Measurements from ENCODE around the gene ZNF414.

ZNF414 gene

GRCh38 chr19:8494158-8494557 is 19.8 kb downstream of the ZNF414 start:
- Histone ChIP-seq H3K79me2 (ENCODE audit: control insufficient read depth, insufficient read depth, low read length) (no peaks in the 10 kb centered on the region), H2AK5ac (ENCODE audit: low read length) (no peak overlapping the region), H3K18ac (ENCODE audit: low read length) (no peak overlapping the region), H3K27me3 (ENCODE audit: insufficient read depth, low read length, poor library complexity) (no peaks in the 10 kb centered on the region), H4K8ac (ENCODE audit: low read depth, low read length) (no peak overlapping the region), H3K9ac (ENCODE audit: low read length) (no peak overlapping the region), H4K5ac (ENCODE audit: low read length) (no peak overlapping the region), H3K23ac (ENCODE audit: low read length) (no peak overlapping the region), H3K36me3 (ENCODE audit: control insufficient read depth, insufficient read depth, low read length) (no peaks in the 10 kb centered on the region), H3K4me1 (ENCODE audit: control insufficient read depth, low read depth, low read length) (no peaks in the 10 kb centered on the region), H2BK120ac (ENCODE audit: low read depth, low read length) (no peak overlapping the region), H3K27ac (ENCODE audit: low read depth, low read length) (no peak overlapping the region), H2BK15ac (replicated peaks; ENCODE audit: low read depth) (no peak overlapping the region), H3K4me3 (ENCODE audit: low read length) (no peak overlapping the region), H3K4ac (ENCODE audit: low read depth, low read length) (no peak overlapping the region), H3K4me2 (ENCODE audit: low read length) (no peak overlapping the region), H2BK5ac (ENCODE audit: low read length) (no peak overlapping the region), H3K79me1 (ENCODE audit: low read length) (no peaks in the 10 kb centered on the region), H3K56ac (ENCODE audit: low read length) (no peak overlapping the region)
- DNase-seq, result no peak
- WGBS (ENCODE audit: extremely low coverage, insufficient coverage, low lambda C conversion rate), result no CpG with 5 or more reads among the region's 7 CpGs

DNA sequence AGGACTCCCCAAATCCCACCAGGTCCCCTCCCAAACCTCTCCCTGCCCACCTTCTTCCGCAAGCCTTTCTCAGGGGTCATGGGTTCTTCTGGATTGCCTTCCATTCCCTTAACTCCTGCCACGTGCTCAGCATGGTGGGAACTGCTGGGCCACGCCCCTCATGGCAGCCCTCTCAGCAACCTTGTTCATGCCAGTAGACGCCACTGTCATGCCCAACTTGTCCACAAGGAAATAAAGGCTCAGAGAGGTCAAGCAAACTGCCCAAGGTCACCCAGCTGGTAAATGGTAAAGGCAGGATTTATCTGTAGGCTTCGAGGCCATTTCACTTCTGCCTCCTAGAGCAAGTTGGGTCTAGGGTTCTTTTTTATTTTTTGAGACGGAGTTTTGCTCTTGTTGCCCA is 22.4 kb downstream of the ZNF414 start:
- Histone ChIP-seq H3K36me3 (ENCODE audit: control insufficient read depth, insufficient read depth, low read length) (peaks cover 12% of the 10 kb centered on the region), H4K5ac (ENCODE audit: low read length) (no peak overlapping the region), H3K4me1 (ENCODE audit: control insufficient read depth, low read depth, low read length) (no peaks in the 10 kb centered on the region), H3K4ac (ENCODE audit: low read depth, low read length) (no peak overlapping the region), H3K4me2 (ENCODE audit: low read length) (no peak overlapping the region), H2BK5ac (ENCODE audit: low read length) (no peak overlapping the region), H3K9ac (ENCODE audit: low read length) (no peak overlapping the region), H3K27ac (ENCODE audit: low read depth, low read length) (no peak overlapping the region), H3K79me2 (ENCODE audit: control insufficient read depth, insufficient read depth, low read length) (no peaks in the 10 kb centered on the region), H3K56ac (ENCODE audit: low read length) (no peak overlapping the region), H2BK120ac (ENCODE audit: low read depth, low read length) (no peak overlapping the region), H3K18ac (ENCODE audit: low read length) (no peak overlapping the region), H3K4me3 (ENCODE audit: low read length) (no peak overlapping the region), H3K23ac (ENCODE audit: low read length) (no peak overlapping the region), H3K79me1 (ENCODE audit: low read length) (no peaks in the 10 kb centered on the region), H4K8ac (ENCODE audit: low read depth, low read length) (no peak overlapping the region), H3K27me3 (ENCODE audit: insufficient read depth, low read length, poor library complexity) (no peaks in the 10 kb centered on the region), H2AK5ac (ENCODE audit: low read length) (no peak overlapping the region), H2BK15ac (replicated peaks; ENCODE audit: low read depth) (no peak overlapping the region)
- no CpG with 5 or more reads among the region's 6 CpGs for WGBS (ENCODE audit: extremely low coverage, insufficient coverage, low lambda C conversion rate)
- peak; percentile 60 for DNase-seq

GRCh38 chr19:8490873-8491272 is 23.1 kb downstream of the ZNF414 start:
- Histone ChIP-seq H3K18ac (ENCODE audit: low read length) (no peak overlapping the region), H2BK120ac (ENCODE audit: low read depth, low read length) (no peak overlapping the region), H3K36me3 (ENCODE audit: control insufficient read depth, insufficient read depth, low read length) (peaks cover 13% of the 10 kb centered on the region), H3K56ac (ENCODE audit: low read length) (no peak overlapping the region), H3K79me2 (ENCODE audit: control insufficient read depth, insufficient read depth, low read length) (no peaks in the 10 kb centered on the region), H3K27ac (ENCODE audit: low read depth, low read length) (no peak overlapping the region), H3K4me1 (ENCODE audit: control insufficient read depth, low read depth, low read length) (no peaks in the 10 kb centered on the region), H3K27me3 (ENCODE audit: insufficient read depth, low read length, poor library complexity) (no peaks in the 10 kb centered on the region), H3K23ac (ENCODE audit: low read length) (no peak overlapping the region), H3K4me3 (ENCODE audit: low read length) (no peak overlapping the region), H3K79me1 (ENCODE audit: low read length) (no peaks in the 10 kb centered on the region), H2BK5ac (ENCODE audit: low read length) (no peak overlapping the region), H3K9ac (ENCODE audit: low read length) (no peak overlapping the region), H4K8ac (ENCODE audit: low read depth, low read length) (no peak overlapping the region), H3K4ac (ENCODE audit: low read depth, low read length) (no peak overlapping the region), H2BK15ac (replicated peaks; ENCODE audit: low read depth) (no peak overlapping the region), H4K5ac (ENCODE audit: low read length) (no peak overlapping the region), H3K4me2 (ENCODE audit: low read length) (no peak overlapping the region), H2AK5ac (ENCODE audit: low read length) (no peak overlapping the region)
- no peak for DNase-seq
- whole genome bisulfite sequencing (ENCODE audit: extremely low coverage, insufficient coverage, low lambda C conversion rate), result no CpG with 5 or more reads among the region's 12 CpGs

DNA sequence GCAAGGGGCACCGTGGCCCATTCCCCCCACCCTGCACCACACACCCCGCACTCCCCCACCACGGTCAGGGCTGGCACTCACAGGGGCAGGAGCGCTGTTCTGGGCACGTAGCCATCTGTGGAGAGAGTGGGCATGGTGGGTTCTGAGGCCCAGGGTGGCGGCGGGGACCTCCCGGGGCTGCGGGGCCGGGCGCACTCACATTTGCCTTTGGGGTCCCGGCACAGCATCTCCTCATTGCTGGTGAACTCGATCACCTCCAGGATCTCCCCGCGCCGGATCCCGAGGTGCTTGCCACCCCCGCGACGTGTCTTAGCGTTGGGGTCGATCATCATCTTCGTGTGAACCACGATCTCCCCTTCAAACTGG is 23.6 kb downstream of the ZNF414 start:
- peaks cover 2% of the 10 kb centered on the region for H3K79me1 ChIP-seq (ENCODE audit: low read length)
- DNase-seq, result no peak
- H3K4me2 ChIP-seq (ENCODE audit: low read length), result no peak overlapping the region
- no peak overlapping the region for H3K23ac ChIP-seq (ENCODE audit: low read length)
- no peak overlapping the region for H2BK120ac ChIP-seq (ENCODE audit: low read depth, low read length)
- H3K56ac ChIP-seq (ENCODE audit: low read length), result no peak overlapping the region
- no peak overlapping the region for H2BK5ac ChIP-seq (ENCODE audit: low read length)
- H3K36me3 ChIP-seq (ENCODE audit: control insufficient read depth, insufficient read depth, low read length), result peaks cover 17% of the 10 kb centered on the region
- no peak overlapping the region for H4K8ac ChIP-seq (ENCODE audit: low read depth, low read length)
- WGBS (ENCODE audit: extremely low coverage, insufficient coverage, low lambda C conversion rate), result no CpG with 5 or more reads among the region's 24 CpGs
- H3K4me3 ChIP-seq (ENCODE audit: low read length), result no peak overlapping the region
- no peak overlapping the region for H3K9ac ChIP-seq (ENCODE audit: low read length)
- no peaks in the 10 kb centered on the region for H3K27me3 ChIP-seq (ENCODE audit: insufficient read depth, low read length, poor library complexity)
- no peaks in the 10 kb centered on the region for H3K79me2 ChIP-seq (ENCODE audit: control insufficient read depth, insufficient read depth, low read length)
- H3K4ac ChIP-seq (ENCODE audit: low read depth, low read length), result no peak overlapping the region
- H3K18ac ChIP-seq (ENCODE audit: low read length), result no peak overlapping the region
- no peak overlapping the region for H3K27ac ChIP-seq (ENCODE audit: low read depth, low read length)
- H2AK5ac ChIP-seq (ENCODE audit: low read length), result no peak overlapping the region
- H2BK15ac ChIP-seq (replicated peaks; ENCODE audit: low read depth), result no peak overlapping the region
- no peaks in the 10 kb centered on the region for H3K4me1 ChIP-seq (ENCODE audit: control insufficient read depth, low read depth, low read length)
- no peak overlapping the region for H4K5ac ChIP-seq (ENCODE audit: low read length)

DNA sequence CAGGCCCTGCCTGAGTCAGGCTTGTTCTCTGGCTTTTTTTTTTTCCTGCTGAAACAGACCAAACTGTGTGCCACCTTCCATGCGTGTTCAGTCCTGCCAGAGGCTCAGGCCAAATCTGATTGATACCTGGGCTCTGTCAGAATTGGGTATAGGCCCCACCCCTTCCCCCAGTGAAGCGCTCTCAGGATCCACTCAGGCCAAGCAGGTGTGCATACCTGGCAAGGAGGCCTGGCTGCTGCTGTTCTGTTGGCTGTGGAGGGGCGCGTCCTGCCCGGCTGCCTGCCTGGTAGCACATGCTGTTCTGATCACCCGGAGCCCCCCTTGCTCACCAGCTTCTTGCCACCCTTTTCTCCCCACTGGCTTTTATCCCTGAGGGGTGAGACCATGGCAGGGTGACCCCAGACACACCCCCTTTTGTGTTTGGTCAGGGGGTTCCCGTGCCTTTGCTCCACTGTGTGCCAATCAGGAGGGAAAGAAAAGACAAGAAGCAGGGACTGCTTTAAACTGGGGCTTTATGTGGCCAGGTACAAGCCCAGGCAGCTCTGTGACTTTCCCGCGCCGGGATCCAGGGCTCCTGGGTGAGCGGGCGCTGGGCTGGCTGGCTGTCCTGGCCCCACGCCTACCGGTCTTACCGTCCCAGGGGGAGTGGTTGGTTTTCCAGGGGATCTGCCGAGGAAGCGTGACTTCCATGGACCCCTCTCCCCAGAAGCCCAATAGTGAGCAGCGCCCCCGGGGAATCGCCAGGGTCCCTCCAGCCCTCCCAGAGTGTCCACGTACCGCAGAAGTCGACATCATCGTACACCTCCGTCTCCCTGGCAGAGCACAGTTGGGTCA is 24.2 kb downstream of the ZNF414 start:
- Histone ChIP-seq H3K79me2 (ENCODE audit: control insufficient read depth, insufficient read depth, low read length) (no peaks in the 10 kb centered on the region), H3K4me2 (ENCODE audit: low read length) (no peak overlapping the region), H3K23ac (ENCODE audit: low read length) (no peak overlapping the region), H3K27ac (ENCODE audit: low read depth, low read length) (no peak overlapping the region), H3K79me1 (ENCODE audit: low read length) (peaks cover 4% of the 10 kb centered on the region), H2BK15ac (replicated peaks; ENCODE audit: low read depth) (no peak overlapping the region), H3K4me3 (ENCODE audit: low read length) (no peak overlapping the region), H2BK5ac (ENCODE audit: low read length) (no peak overlapping the region), H3K18ac (ENCODE audit: low read length) (no peak overlapping the region), H3K4ac (ENCODE audit: low read depth, low read length) (no peak overlapping the region), H2AK5ac (ENCODE audit: low read length) (no peak overlapping the region), H3K56ac (ENCODE audit: low read length) (no peak overlapping the region), H3K9ac (ENCODE audit: low read length) (no peak overlapping the region), H3K36me3 (ENCODE audit: control insufficient read depth, insufficient read depth, low read length) (peaks cover 20% of the 10 kb centered on the region), H4K5ac (ENCODE audit: low read length) (no peak overlapping the region), H3K4me1 (ENCODE audit: control insufficient read depth, low read depth, low read length) (no peaks in the 10 kb centered on the region), H4K8ac (ENCODE audit: low read depth, low read length) (no peak overlapping the region), H2BK120ac (ENCODE audit: low read depth, low read length) (no peak overlapping the region), H3K27me3 (ENCODE audit: insufficient read depth, low read length, poor library complexity) (no peaks in the 10 kb centered on the region)
- no CpG with 5 or more reads among the region's 25 CpGs for WGBS (ENCODE audit: extremely low coverage, insufficient coverage, low lambda C conversion rate)
- no peak for DNase-seq

DNA sequence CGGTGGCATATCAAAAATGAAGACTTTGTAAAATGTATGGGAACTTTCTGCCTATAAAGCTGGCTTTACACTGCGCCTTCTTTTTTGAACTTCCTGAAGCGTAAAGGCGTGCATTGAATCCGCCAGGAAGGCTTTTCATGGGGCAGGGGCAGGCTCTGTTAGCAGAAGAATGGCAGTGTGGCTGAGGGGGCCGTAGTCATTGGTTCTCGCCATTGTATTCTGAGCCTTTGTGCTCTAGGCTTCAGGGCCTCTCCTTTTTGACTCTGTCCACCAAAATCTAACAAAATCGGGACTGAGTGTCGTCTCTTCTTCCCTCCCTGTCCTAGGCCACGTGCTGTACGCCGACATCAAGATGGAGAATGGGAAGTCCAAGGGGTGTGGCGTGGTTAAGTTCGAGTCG is 25.6 kb downstream of the ZNF414 start:
- Histone ChIP-seq H3K23ac (ENCODE audit: low read length) (no peak overlapping the region), H3K27me3 (ENCODE audit: insufficient read depth, low read length, poor library complexity) (no peaks in the 10 kb centered on the region), H3K56ac (ENCODE audit: low read length) (no peak overlapping the region), H3K4me2 (ENCODE audit: low read length) (no peak overlapping the region), H3K4ac (ENCODE audit: low read depth, low read length) (no peak overlapping the region), H4K8ac (ENCODE audit: low read depth, low read length) (no peak overlapping the region), H3K79me2 (ENCODE audit: control insufficient read depth, insufficient read depth, low read length) (no peaks in the 10 kb centered on the region), H2BK5ac (ENCODE audit: low read length) (no peak overlapping the region), H3K9ac (ENCODE audit: low read length) (no peak overlapping the region), H2BK15ac (replicated peaks; ENCODE audit: low read depth) (no peak overlapping the region), H2BK120ac (ENCODE audit: low read depth, low read length) (no peak overlapping the region), H3K4me1 (ENCODE audit: control insufficient read depth, low read depth, low read length) (no peaks in the 10 kb centered on the region), H4K5ac (ENCODE audit: low read length) (no peak overlapping the region), H3K36me3 (ENCODE audit: control insufficient read depth, insufficient read depth, low read length) (peaks cover 22% of the 10 kb centered on the region), H2AK5ac (ENCODE audit: low read length) (no peak overlapping the region), H3K27ac (ENCODE audit: low read depth, low read length) (no peak overlapping the region), H3K79me1 (ENCODE audit: low read length) (peaks cover 4% of the 10 kb centered on the region), H3K18ac (ENCODE audit: low read length) (no peak overlapping the region), H3K4me3 (ENCODE audit: low read length) (no peak overlapping the region)
- no peak for DNase-seq
- no CpG with 5 or more reads among the region's 15 CpGs for WGBS (ENCODE audit: extremely low coverage, insufficient coverage, low lambda C conversion rate)
